MM.1S (cell line): ENCODE results near the gene GNLY.

Experiments used
- DNase-seq: peaks from one replicate; pipeline ENCODE4 v3.0.0-alpha.2; 2015
- H2AFZ ChIP-seq: fragments of 300-600 bp; sonication (generic); 2 replicates; pipeline ENCODE4 v1.6.0; 2016; ENCODE audit warnings: antibody characterized with exemption, low read length
- H3F3A ChIP-seq: fragments of 300-600 bp; sonication (generic); 2 replicates; pipeline ENCODE4 v1.6.1; 2016; ENCODE audit warnings: mild to moderate bottlenecking, antibody characterized with exemption, low read length, moderate library complexity, mixed read lengths; ENCODE audit not compliant: insufficient read depth
- H3K27ac ChIP-seq: fragments of 300-600 bp; sonication (generic); 2 replicates; pipeline ENCODE4 v1.5.1; 2016; ENCODE audit warnings: mild to moderate bottlenecking, low read length
- H3K27me3 ChIP-seq: fragments of 300-600 bp; sonication (generic); replicated peaks from 2 replicates; pipeline ENCODE4 v1.6.0; 2016; ENCODE audit warnings: low read length; ENCODE audit not compliant: insufficient read depth
- H3K36me3 ChIP-seq: fragments of 300-600 bp; sonication (generic); replicated peaks from 2 replicates; pipeline ENCODE4 v1.6.1; 2016; ENCODE audit warnings: mild to moderate bottlenecking, low read length, mixed read lengths; ENCODE audit not compliant: insufficient read depth
- H3K4me1 ChIP-seq: fragments of 300-600 bp; sonication (generic); 2 replicates; pipeline ENCODE4 v1.6.1; 2016; ENCODE audit warnings: low read length, mixed read lengths
- H3K4me2 ChIP-seq: fragments of 300-600 bp; sonication (generic); 2 replicates; pipeline ENCODE4 v1.6.0; 2016; ENCODE audit warnings: low read depth, low read length
- H3K4me3 ChIP-seq: fragments of 300-600 bp; sonication (generic); 2 replicates; pipeline ENCODE4 v1.5.1; 2016; ENCODE audit warnings: low read length, mixed read lengths
- H3K79me2 ChIP-seq: fragments of 300-600 bp; sonication (generic); 2 replicates; pipeline ENCODE4 v1.6.1; 2016; ENCODE audit warnings: mixed run types, low read length, mixed read lengths
- H3K9ac ChIP-seq: fragments of 300-600 bp; sonication (generic); 2 replicates; pipeline ENCODE4 v1.6.1; 2016; ENCODE audit warnings: low read length, mixed read lengths
- H3K9me2 ChIP-seq: fragments of 300-600 bp; sonication (generic); replicated peaks from 2 replicates; pipeline ENCODE4 v1.6.1; 2016; ENCODE audit warnings: mild to moderate bottlenecking, low read length, mixed read lengths; ENCODE audit not compliant: insufficient read depth
- H3K9me3 ChIP-seq: fragments of 300-600 bp; sonication (generic); replicated peaks from 2 replicates; pipeline ENCODE4 v1.6.1; 2016; ENCODE audit warnings: mild to moderate bottlenecking, low read length, mixed read lengths; ENCODE audit not compliant: insufficient read depth
- H4K20me1 ChIP-seq: fragments of 300-600 bp; sonication (generic); 2 replicates; pipeline ENCODE4 v1.6.1; 2016; ENCODE audit warnings: mild to moderate bottlenecking, low read length, moderate library complexity, mixed read lengths; ENCODE audit not compliant: insufficient read depth
- CTCF ChIP-seq: fragments of 300-600 bp; sonication (generic); IDR thresholded peaks from 2 replicates; pipeline ENCODE4 v1.5.1; 2016; ENCODE audit warnings: antibody characterized with exemption, low read length, mixed read lengths
- EZH2 ChIP-seq: fragments of 300-600 bp; sonication (generic); optimal IDR thresholded peaks from 2 replicates; pipeline ENCODE3; 2017; ENCODE audit warnings: low read depth, mild to moderate bottlenecking, antibody characterized with exemption, low read length, mixed read lengths
- EZH2phosphoT487 ChIP-seq: fragments of 300-600 bp; sonication (generic); IDR thresholded peaks from 2 replicates; pipeline ENCODE4 v1.6.1; 2018; ENCODE audit warnings: antibody characterized with exemption, low read length

Gene GNLY

GRCh38 chr2:85697096-85697495 lies 2.9 kb downstream of the GNLY start:
- H3F3A ChIP-seq, result no peaks in the 10 kb centered on the region
- H3K36me3 ChIP-seq, result no peaks in the 10 kb centered on the region
- TF ChIP-seq CTCF (no peak), EZH2phosphoT487 (no peak), EZH2 (no peak)
- no peak overlapping the region for H3K4me3 ChIP-seq
- no peaks in the 10 kb centered on the region for H4K20me1 ChIP-seq
- no peaks in the 10 kb centered on the region for H3K9me3 ChIP-seq
- peaks cover 2% of the 10 kb centered on the region; the same call in 1 of the 2 replicates for H3K4me1 ChIP-seq
- no peak for DNase-seq
- H3K9ac ChIP-seq, result no peak overlapping the region
- no peaks in the 10 kb centered on the region for H3K27me3 ChIP-seq
- no peaks in the 10 kb centered on the region for H3K79me2 ChIP-seq
- no peaks in the 10 kb centered on the region for H3K9me2 ChIP-seq
- H3K27ac ChIP-seq, result no peak overlapping the region
- no peak overlapping the region for H2AFZ ChIP-seq
- H3K4me2 ChIP-seq, result no peak overlapping the region

GRCh38 chr2:85697716-85698115 lies 3.6 kb downstream of the GNLY start:
- Histone ChIP-seq H3K9ac (no peak overlapping the region), H3K4me2 (no peak overlapping the region), H2AFZ (no peak overlapping the region), H3K9me2 (no peaks in the 10 kb centered on the region), H3K36me3 (no peaks in the 10 kb centered on the region), H3K4me3 (no peak overlapping the region), H3K27me3 (no peaks in the 10 kb centered on the region), H3K27ac (no peak overlapping the region), H3K9me3 (no peaks in the 10 kb centered on the region), H3K79me2 (no peaks in the 10 kb centered on the region), H3F3A (no peaks in the 10 kb centered on the region), H3K4me1 (peaks cover 8% of the 10 kb centered on the region; the same call in 1 of the 2 replicates), H4K20me1 (no peaks in the 10 kb centered on the region)
- DNase-seq, result no peak
- TF ChIP-seq CTCF (no peak), EZH2 (no peak), EZH2phosphoT487 (no peak)

GRCh38 chr2:85698184-85698879 lies 4.2 kb downstream of the GNLY start:
- Histone ChIP-seq H3F3A (no peaks in the 10 kb centered on the region), H3K9me3 (no peaks in the 10 kb centered on the region), H3K27me3 (no peaks in the 10 kb centered on the region), H3K9ac (no peak overlapping the region), H3K4me3 (no peak overlapping the region), H3K27ac (no peak overlapping the region), H4K20me1 (no peaks in the 10 kb centered on the region), H3K79me2 (no peaks in the 10 kb centered on the region), H2AFZ (no peak overlapping the region), H3K4me1 (peaks cover 14% of the 10 kb centered on the region), H3K36me3 (no peaks in the 10 kb centered on the region), H3K4me2 (no peak overlapping the region), H3K9me2 (no peaks in the 10 kb centered on the region)
- DNase-seq, result no peak
- no peak for TF ChIP-seq EZH2phosphoT487
- TF ChIP-seq EZH2, result no peak
- no peak for TF ChIP-seq CTCF
